HG03457 (cell line): ENCODE measurements around the gene TAL2.

ENCODE experiments used
- ATAC-seq: cut with Tn5 transposase; IDR thresholded peaks from one replicate; pipeline ENCODE4 v1.9.1; 2021; ENCODE audit warnings: moderate number of reproducible peaks; ENCODE audit not compliant: unreplicated experiment

TAL2 gene

GRCh38 chr9:105662184-105663104, at the start of gene TAL2:
TSS of gene TAL2 (plus strand) at chr9:105662457. CDS start at chr9:105662497, 40 bp downstream.
- peak; percentile 42 for ATAC-seq

GRCh38 chr9:105621001-105621400, 41.3 kb upstream of the TAL2 start:
- no peak for ATAC-seq

- ATAC-seq, result no peak
Measured at GRCh38 chr9:105625088-105625487, 37.2 kb upstream of the TAL2 start.

GRCh38 chr9:105632807-105633206, 29.4 kb upstream of the TAL2 start:
- ATAC-seq, result no peak

GRCh38 chr9:105633411-105633810, 28.8 kb upstream of the TAL2 start:
- ATAC-seq, result no peak

- no peak for ATAC-seq
Measured at GRCh38 chr9:105636331-105636730, 25.9 kb upstream of the TAL2 start.

GRCh38 chr9:105637787-105638395, 24.4 kb upstream of the TAL2 start:
- ATAC-seq, result no peak

GRCh38 chr9:105639936-105640335, 22.3 kb upstream of the TAL2 start:
- no peak for ATAC-seq

GRCh38 chr9:105643795-105644194, 18.5 kb upstream of the TAL2 start:
- ATAC-seq, result no peak

- no peak for ATAC-seq
Measured at GRCh38 chr9:105646879-105647594, 15.2 kb upstream of the TAL2 start.

GRCh38 chr9:105647595-105648349, 14.5 kb upstream of the TAL2 start:
- no peak for ATAC-seq

- no peak for ATAC-seq
Measured at GRCh38 chr9:105651806-105652205, 10.5 kb upstream of the TAL2 start.

GRCh38 chr9:105656131-105656921, 5.9 kb upstream of the TAL2 start:
- no peak for ATAC-seq

- no peak for ATAC-seq
Measured at GRCh38 chr9:105658351-105658750, 3.9 kb upstream of the TAL2 start.

- ATAC-seq, result no peak
Measured at GRCh38 chr9:105661011-105661410, 1.2 kb upstream of the TAL2 start.

- ATAC-seq, result no peak
Measured at GRCh38 chr9:105663914-105664313, 1.7 kb downstream of the TAL2 start.

GRCh38 chr9:105667867-105668266, 5.6 kb downstream of the TAL2 start:
- no peak for ATAC-seq

- ATAC-seq, result no peak
Measured at GRCh38 chr9:105670315-105670714, 8.1 kb downstream of the TAL2 start.

GRCh38 chr9:105670775-105671174, 8.5 kb downstream of the TAL2 start:
- ATAC-seq, result no peak

GRCh38 chr9:105672711-105673234, 10.5 kb downstream of the TAL2 start:
- no peak for ATAC-seq
